HEK293 (cell line): ENCODE measurements around the gene USP6NL.

Experiments
- CTCF ChIA-PET: fragments of 350-600 bp; formaldehyde crosslinking; extraction: SDS; loops from one replicate; lab custom pipeline; 2021; ENCODE audit warnings: antibody characterized with exemption; lab: Yijun Ruan, JAX
- POLR2A ChIA-PET: fragments of 300-600 bp; formaldehyde crosslinking; extraction: SDS; loops from one replicate; lab custom pipeline; 2020; ENCODE audit warnings: antibody characterized with exemption, inconsistent platforms; lab: Yijun Ruan, JAX
- H3K27ac ChIP-seq: fragments of 200-500 bp; sonication (Bioruptor generic); 2 replicates; pipeline ENCODE4 v1.5.1; 2014; ENCODE audit warnings: low read depth, low read length, control low read depth, inconsistent platforms; ENCODE audit errors: extremely low read depth
- H3K36me3 ChIP-seq, 2 experiments: fragments of 200-500 bp in 1 of 2; sonication (Bioruptor generic) in 1 of 2; 1 replicate in 1 of 2; 2 replicates in 1 of 2; pipeline ENCODE4 v1.5.1; 2014 to 2017; ENCODE audit warnings: inconsistent platforms in 2 of 2, low read length in 2 of 2; ENCODE audit not compliant: control insufficient read depth in 2 of 2, insufficient read depth in 1 of 2
- H3K4me1 ChIP-seq: fragments of 200-500 bp; sonication (Bioruptor generic); 2 replicates; pipeline ENCODE4 v1.5.1; 2014; ENCODE audit warnings: mild to moderate bottlenecking, low read length, inconsistent platforms; ENCODE audit not compliant: control insufficient read depth, insufficient read depth
- H3K4me3 ChIP-seq: 2 replicates; pipeline ENCODE4 v1.5.1; 2011; ENCODE audit warnings: low read depth, mild to moderate bottlenecking, control low read depth, low read length, moderate library complexity
- H3K9me3 ChIP-seq: fragments of 200-500 bp; sonication (Bioruptor generic); 2 replicates; pipeline ENCODE4 v1.5.1; 2014; ENCODE audit warnings: low read depth, low read length, inconsistent platforms; ENCODE audit not compliant: control insufficient read depth, insufficient read depth
- EGR2 ChIP-seq: fragments of 450-650 bp; formaldehyde crosslinking; IDR thresholded peaks from 2 replicates; pipeline ENCODE4 v1.5.1; 2016; ENCODE audit warnings: low read depth, missing biosample characterization, missing genetic modification characterization
- KLF1 ChIP-seq: fragments of 450-650 bp; formaldehyde crosslinking; IDR thresholded peaks from 2 replicates; pipeline ENCODE4 v1.5.1; 2016; ENCODE audit warnings: missing biosample characterization, missing genetic modification characterization
- KLF10 ChIP-seq: fragments of 450-650 bp; IDR thresholded peaks from 2 replicates; pipeline ENCODE4 v1.5.1; 2018; ENCODE audit warnings: missing biosample characterization, mild to moderate bottlenecking, missing genetic modification characterization
- KLF8 ChIP-seq: fragments of 450-650 bp; formaldehyde crosslinking; IDR thresholded peaks from 2 replicates; pipeline ENCODE4 v1.5.1; 2016; ENCODE audit warnings: missing biosample characterization, missing genetic modification characterization
- KLF9 ChIP-seq: fragments of 450-650 bp; formaldehyde crosslinking; IDR thresholded peaks from 2 replicates; pipeline ENCODE4 v1.5.1; 2016; ENCODE audit warnings: missing biosample characterization, missing genetic modification characterization, low read depth
- MZF1 ChIP-seq: fragments of 450-650 bp; formaldehyde crosslinking; IDR thresholded peaks from 2 replicates; pipeline ENCODE4 v1.5.1; 2017; ENCODE audit warnings: missing biosample characterization, missing genetic modification characterization, borderline replicate concordance
- TRIM28 ChIP-seq: IDR thresholded peaks from 2 replicates; pipeline ENCODE4 v1.6.1; 2011; ENCODE audit warnings: low read length, control low read depth, borderline replicate concordance
- ZBTB1 ChIP-seq: fragments of 450-650 bp; formaldehyde crosslinking; IDR thresholded peaks from 2 replicates; pipeline ENCODE4 v1.5.1; 2016; ENCODE audit warnings: missing biosample characterization, missing genetic modification characterization
- ZBTB17 ChIP-seq: fragments of 450-650 bp; formaldehyde crosslinking; IDR thresholded peaks from 2 replicates; pipeline ENCODE4 v1.5.1; 2016; ENCODE audit warnings: missing biosample characterization, missing genetic modification characterization
- ZBTB7A ChIP-seq: fragments of 450-650 bp; formaldehyde crosslinking; IDR thresholded peaks from 2 replicates; pipeline ENCODE4 v1.5.1; 2016; ENCODE audit warnings: low read depth, missing biosample characterization, missing genetic modification characterization
- ZFHX2 ChIP-seq: fragments of 450-650 bp; formaldehyde crosslinking; conservative IDR thresholded peaks from 2 replicates; pipeline ENCODE4 v1.5.1; 2016; ENCODE audit warnings: missing biosample characterization, missing genetic modification characterization
- ZNF274 ChIP-seq, 2 experiments: fragments of 200-500 bp in 1 of 2; fragments of 450-650 bp in 1 of 2; sonication (Bioruptor generic) in 1 of 2; formaldehyde crosslinking in 1 of 2; IDR thresholded peaks; 2 replicates each; pipeline versions ENCODE4 v1.5.1 to v1.6.1; 2014 to 2016; ENCODE audit warnings: borderline replicate concordance in 1 of 2, inconsistent platforms in 1 of 2, low read length in 1 of 2, missing biosample characterization in 1 of 2, missing genetic modification characterization in 1 of 2
- ZNF324 ChIP-seq: fragments of 450-650 bp; formaldehyde crosslinking; IDR thresholded peaks from 2 replicates; pipeline ENCODE4 v1.5.1; 2016; ENCODE audit warnings: missing biosample characterization, missing genetic modification characterization
- ZNF404 ChIP-seq: fragments of 450-650 bp; formaldehyde crosslinking; IDR thresholded peaks from 2 replicates; pipeline ENCODE4 v1.5.1; 2017; ENCODE audit warnings: missing biosample characterization, missing genetic modification characterization
- ZNF530 ChIP-seq: fragments of 450-650 bp; formaldehyde crosslinking; IDR thresholded peaks from 2 replicates; pipeline ENCODE4 v1.5.1; 2016; ENCODE audit warnings: low read depth, missing biosample characterization, missing genetic modification characterization
- ZNF629 ChIP-seq: fragments of 450-650 bp; formaldehyde crosslinking; IDR thresholded peaks from 2 replicates; pipeline ENCODE4 v1.5.1; 2017; ENCODE audit warnings: missing biosample characterization, missing genetic modification characterization
- TF ChIP-seq, protein P1 (sequence below): fragments of 450-650 bp; formaldehyde crosslinking; IDR thresholded peaks from 2 replicates; pipeline ENCODE4 v1.5.1; 2017; ENCODE audit warnings: missing biosample characterization, missing genetic modification characterization
- TF ChIP-seq, protein P2 (sequence below): fragments of 450-650 bp; formaldehyde crosslinking; IDR thresholded peaks from 2 replicates; pipeline ENCODE4 v1.5.1; 2016; ENCODE audit warnings: missing biosample characterization, missing genetic modification characterization
- TF ChIP-seq, protein P3 (sequence below): fragments of 450-650 bp; formaldehyde crosslinking; IDR thresholded peaks from 2 replicates; pipeline ENCODE4 v1.5.1; 2016; ENCODE audit warnings: missing biosample characterization, missing genetic modification characterization
- TF ChIP-seq, protein P4 (sequence below): fragments of 450-650 bp; formaldehyde crosslinking; IDR thresholded peaks from 2 replicates; pipeline ENCODE4 v1.5.1; 2016; ENCODE audit warnings: missing biosample characterization, missing genetic modification characterization
- TF ChIP-seq, protein P5 (sequence below): fragments of 450-650 bp; formaldehyde crosslinking; IDR thresholded peaks from 2 replicates; pipeline ENCODE4 v1.5.1; 2016; ENCODE audit warnings: missing biosample characterization, missing genetic modification characterization
- TF ChIP-seq, protein P6 (sequence below): fragments of 450-650 bp; formaldehyde crosslinking; IDR thresholded peaks from 2 replicates; pipeline ENCODE4 v1.5.1; 2016; ENCODE audit warnings: missing biosample characterization, missing genetic modification characterization

USP6NL gene

DNA sequence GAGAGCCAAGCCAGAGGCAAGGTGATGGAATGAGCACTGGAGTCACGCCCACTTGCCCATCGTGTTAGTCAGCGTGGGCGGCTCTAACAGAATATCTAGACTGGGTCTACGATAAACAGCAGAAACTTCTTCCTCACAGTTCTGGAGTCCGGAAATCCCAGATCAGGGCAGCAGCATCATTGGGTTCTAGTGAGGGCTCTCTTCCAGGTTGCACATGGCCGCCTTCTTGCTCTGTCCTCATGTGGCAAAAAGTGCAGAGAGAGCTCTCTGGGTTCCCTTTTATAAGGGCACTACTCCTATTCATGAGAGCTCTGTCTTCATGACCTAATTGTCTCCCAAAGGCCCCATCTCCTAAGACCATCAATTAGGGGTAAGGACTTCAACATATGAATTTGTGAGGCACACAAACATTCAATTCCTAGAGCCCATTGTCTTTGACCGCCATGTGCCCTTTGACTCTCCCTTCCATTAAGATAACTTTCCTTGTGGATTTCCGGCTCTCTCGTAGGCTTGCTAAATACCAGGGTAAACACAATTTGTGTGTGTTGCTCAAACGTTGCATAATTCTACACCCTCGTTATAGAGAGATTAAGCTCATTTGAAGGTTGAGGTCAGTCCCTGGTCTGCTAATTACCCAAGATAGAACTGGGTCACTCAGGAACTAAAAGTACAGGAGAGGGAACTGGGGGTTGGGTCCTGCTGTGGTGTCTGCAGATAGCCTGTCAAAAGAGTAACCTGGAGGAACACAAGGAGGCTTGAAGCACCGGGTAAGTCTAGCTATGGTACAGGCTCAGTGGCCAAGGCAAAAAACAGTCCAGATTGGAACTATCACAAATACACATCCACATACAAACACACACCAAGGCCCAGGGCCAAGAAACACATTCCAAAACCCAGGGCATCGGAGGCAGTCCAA is 28.7 kb upstream of the USP6NL start:
- CTCF ChIA-PET: interaction anchor here (0.6 kb wide), 1 partner anchor 93 kb away, joined by 3 read pairs; no protein-coding TSS in a partner anchor
- TF ChIP-seq ZFHX2 (tag by site-specific recombination): peak; percentile 33; the same call in 1 of the 2 replicates
- TF ChIP-seq ZNF324 (tag by site-specific recombination): no peak
- peak; percentile 18; the same call in 1 of the 2 replicates for TF ChIP-seq EGR2 (tag by site-specific recombination)
- no peaks in the 10 kb centered on the region for H3K9me3 ChIP-seq
- no peak overlapping the region for H3K4me3 ChIP-seq
- no peaks in the 10 kb centered on the region for H3K36me3 ChIP-seq
- no peak overlapping the region for H3K27ac ChIP-seq
- H3K4me1 ChIP-seq: no peaks in the 10 kb centered on the region
- POLR2A ChIA-PET: no interaction called here

DNA sequence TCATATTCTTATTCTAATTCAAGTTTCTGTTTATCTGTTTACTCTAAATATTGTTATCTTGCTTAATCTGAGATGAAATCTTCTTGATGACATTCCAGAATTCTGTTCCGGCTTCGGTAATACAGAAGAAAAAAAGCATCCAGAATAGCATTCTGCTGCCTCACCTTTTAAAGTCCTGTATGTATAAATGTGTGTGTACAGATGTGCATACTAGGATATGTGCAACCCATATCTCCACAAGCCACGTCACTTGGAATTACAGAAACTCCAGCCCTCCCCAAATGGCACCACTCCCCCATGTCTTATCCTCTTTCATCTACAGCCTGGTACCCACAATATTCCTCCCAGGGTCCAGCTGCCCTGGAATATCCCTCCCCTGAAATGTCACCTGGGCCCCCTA is 27.9 kb upstream of the USP6NL start:
- TF ChIP-seq, protein P1, sequence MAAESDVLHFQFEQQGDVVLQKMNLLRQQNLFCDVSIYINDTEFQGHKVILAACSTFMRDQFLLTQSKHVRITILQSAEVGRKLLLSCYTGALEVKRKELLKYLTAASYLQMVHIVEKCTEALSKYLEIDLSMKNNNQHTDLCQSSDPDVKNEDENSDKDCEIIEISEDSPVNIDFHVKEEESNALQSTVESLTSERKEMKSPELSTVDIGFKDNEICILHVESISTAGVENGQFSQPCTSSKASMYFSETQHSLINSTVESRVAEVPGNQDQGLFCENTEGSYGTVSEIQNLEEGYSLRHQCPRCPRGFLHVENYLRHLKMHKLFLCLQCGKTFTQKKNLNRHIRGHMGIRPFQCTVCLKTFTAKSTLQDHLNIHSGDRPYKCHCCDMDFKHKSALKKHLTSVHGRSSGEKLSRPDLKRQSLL (tag by site-specific recombination): no peak
- TF ChIP-seq, protein P2, sequence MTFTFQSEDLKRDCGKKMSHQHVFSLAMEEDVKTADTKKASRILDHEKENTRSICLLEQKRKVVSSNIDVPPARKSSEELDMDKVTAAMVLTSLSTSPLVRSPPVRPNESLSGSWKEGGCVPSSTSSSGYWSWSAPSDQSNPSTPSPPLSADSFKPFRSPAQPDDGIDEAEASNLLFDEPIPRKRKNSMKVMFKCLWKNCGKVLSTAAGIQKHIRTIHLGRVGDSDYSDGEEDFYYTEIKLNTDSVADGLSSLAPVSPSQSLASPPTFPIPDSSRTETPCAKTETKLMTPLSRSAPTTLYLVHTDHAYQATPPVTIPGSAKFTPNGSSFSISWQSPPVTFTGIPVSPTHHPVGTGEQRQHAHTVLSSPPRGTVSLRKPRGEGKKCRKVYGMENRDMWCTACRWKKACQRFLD (tag by site-specific recombination): no peak
- TF ChIP-seq KLF1 (no peak), ZBTB7A (tag by site-specific recombination) (no peak), ZBTB1 (tag by site-specific recombination) (no peak), KLF10 (no peak), ZNF530 (tag by site-specific recombination) (no peak), TRIM28 (no peak), KLF9 (no peak), ZNF629 (no peak), ZBTB17 (tag by site-specific recombination) (no peak), ZNF274 (IDR thresholded peaks at IDR 0.05; ENCODE audit: low read length) (no peak), ZNF274 (tag by site-specific recombination; IDR thresholded peaks at IDR 0.05; ENCODE audit: borderline replicate concordance) (no peak), MZF1 (tag by site-specific recombination) (no peak), ZNF404 (tag by site-specific recombination) (no peak), KLF8 (no peak)
- TF ChIP-seq, protein P3, sequence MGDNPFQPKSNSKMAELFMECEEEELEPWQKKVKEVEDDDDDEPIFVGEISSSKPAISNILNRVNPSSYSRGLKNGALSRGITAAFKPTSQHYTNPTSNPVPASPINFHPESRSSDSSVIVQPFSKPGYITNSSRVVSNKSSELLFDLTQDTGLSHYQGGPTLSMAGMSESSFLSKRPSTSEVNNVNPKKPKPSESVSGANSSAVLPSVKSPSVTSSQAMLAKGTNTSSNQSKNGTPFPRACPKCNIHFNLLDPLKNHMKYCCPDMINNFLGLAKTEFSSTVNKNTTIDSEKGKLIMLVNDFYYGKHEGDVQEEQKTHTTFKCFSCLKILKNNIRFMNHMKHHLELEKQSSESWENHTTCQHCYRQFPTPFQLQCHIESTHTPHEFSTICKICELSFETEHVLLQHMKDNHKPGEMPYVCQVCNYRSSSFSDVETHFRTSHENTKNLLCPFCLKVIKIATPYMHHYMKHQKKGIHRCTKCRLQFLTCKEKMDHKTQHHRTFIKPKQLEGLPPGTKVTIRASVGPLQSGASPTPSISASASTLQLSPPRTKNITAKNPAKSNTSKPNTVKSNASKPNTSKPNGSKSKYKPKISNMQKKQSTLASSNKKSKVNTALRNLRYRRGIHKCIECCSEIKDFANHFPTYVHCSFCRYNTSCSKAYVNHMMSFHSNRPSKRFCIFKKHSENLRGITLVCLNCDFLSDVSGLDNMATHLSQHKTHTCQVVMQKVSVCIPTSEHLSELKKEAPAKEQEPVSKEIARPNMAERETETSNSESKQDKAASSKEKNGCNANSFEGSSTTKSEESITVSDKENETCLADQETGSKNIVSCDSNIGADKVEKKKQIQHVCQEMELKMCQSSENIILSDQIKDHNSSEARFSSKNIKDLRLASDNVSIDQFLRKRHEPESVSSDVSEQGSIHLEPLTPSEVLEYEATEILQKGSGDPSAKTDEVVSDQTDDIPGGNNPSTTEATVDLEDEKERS (tag by site-specific recombination): no peak
- TF ChIP-seq, protein P4, sequence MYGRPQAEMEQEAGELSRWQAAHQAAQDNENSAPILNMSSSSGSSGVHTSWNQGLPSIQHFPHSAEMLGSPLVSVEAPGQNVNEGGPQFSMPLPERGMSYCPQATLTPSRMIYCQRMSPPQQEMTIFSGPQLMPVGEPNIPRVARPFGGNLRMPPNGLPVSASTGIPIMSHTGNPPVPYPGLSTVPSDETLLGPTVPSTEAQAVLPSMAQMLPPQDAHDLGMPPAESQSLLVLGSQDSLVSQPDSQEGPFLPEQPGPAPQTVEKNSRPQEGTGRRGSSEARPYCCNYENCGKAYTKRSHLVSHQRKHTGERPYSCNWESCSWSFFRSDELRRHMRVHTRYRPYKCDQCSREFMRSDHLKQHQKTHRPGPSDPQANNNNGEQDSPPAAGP (tag by site-specific recombination): no peak
- TF ChIP-seq, protein P5, sequence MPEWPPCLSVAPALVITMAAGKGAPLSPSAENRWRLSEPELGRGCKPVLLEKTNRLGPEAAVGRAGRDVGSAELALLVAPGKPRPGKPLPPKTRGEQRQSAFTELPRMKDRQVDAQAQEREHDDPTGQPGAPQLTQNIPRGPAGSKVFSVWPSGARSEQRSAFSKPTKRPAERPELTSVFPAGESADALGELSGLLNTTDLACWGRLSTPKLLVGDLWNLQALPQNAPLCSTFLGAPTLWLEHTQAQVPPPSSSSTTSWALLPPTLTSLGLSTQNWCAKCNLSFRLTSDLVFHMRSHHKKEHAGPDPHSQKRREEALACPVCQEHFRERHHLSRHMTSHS: no peak
- TF ChIP-seq, protein P6, sequence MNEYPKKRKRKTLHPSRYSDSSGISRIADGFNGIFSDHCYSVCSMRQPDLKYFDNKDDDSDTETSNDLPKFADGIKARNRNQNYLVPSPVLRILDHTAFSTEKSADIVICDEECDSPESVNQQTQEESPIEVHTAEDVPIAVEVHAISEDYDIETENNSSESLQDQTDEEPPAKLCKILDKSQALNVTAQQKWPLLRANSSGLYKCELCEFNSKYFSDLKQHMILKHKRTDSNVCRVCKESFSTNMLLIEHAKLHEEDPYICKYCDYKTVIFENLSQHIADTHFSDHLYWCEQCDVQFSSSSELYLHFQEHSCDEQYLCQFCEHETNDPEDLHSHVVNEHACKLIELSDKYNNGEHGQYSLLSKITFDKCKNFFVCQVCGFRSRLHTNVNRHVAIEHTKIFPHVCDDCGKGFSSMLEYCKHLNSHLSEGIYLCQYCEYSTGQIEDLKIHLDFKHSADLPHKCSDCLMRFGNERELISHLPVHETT (tag by site-specific recombination): no peak
- Histone ChIP-seq H3K4me1 (no peaks in the 10 kb centered on the region), H3K9me3 (no peaks in the 10 kb centered on the region), H3K4me3 (no peak overlapping the region), H3K27ac (no peak overlapping the region), H3K36me3 (no peaks in the 10 kb centered on the region)
- POLR2A ChIA-PET: no interaction called here
- CTCF ChIA-PET: interaction anchor here (0.6 kb wide), 1 partner anchor 93 kb away, joined by 3 read pairs; no protein-coding TSS in a partner anchor
